T-helper 2 cell (primary cell): ENCODE measurements around the gene MAB21L4.

Source experiments
- DNase-seq, 5 experiments: peaks; one replicate each; pipeline versions ENCODE4 v3.0.0 to v3.0.0-alpha.2; 2012 to 2022

MAB21L4 gene

DNA sequence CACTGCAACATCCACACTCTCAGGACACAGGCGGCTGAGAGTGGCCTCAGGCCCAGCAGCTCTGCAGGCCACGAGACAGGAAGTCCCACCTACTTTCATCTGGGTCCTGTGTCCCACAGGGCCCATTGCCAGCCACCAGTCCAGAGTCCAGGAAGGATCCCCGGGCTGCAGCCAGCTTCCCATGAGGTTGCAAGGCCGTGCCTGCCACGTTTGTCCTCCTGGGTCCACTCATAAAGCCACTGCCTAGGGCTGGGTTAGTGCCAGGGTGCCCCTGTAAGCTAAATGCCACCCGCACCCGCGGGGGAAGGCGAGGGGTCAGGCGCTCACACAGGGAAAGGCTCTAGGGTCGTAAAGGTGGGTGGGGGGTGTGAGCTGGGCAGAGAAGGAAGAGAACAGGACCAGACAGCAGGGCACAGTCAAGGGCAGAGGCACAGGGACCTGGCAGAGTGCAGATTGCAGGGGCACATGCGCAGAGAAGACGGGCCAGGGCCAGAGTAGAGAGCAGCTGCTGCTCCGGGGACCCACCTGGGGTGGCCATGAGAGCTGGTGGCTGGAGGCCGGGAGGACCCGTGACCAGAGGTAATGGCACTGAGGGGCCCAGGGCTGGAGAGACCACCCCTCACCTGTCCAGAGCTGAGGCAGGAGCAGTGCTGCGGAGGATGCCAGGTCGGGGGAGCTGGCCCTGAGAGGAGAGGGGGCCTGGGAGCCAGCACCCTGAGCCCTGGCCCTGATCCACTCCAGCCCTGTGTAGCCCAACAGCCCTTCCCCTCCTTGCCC lies 19.3 kb downstream of the MAB21L4 start:
- no peak for DNase-seq

DNA sequence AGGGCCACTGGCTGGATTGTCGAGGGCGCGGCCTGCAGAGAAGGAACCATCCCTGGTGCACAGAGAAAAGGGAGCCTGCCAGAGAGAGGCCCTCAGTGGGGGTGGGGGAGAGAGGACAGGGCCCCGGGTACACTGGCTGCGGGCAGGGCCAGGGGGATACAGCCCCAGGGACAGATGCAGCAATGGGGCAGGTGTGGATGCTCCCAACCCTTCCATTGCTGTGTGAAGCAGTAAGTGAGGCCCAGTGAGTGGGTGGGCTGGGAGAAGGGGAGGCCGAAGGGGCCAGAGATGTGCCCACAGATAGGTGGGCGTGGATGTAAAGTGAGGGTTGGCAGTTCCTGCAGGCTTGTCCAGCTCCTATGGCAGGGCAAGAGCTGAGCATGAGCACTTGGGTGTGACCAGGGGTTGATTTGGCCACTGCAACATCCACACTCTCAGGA lies 19.9 kb downstream of the MAB21L4 start:
- DNase-seq = no peak

DNA sequence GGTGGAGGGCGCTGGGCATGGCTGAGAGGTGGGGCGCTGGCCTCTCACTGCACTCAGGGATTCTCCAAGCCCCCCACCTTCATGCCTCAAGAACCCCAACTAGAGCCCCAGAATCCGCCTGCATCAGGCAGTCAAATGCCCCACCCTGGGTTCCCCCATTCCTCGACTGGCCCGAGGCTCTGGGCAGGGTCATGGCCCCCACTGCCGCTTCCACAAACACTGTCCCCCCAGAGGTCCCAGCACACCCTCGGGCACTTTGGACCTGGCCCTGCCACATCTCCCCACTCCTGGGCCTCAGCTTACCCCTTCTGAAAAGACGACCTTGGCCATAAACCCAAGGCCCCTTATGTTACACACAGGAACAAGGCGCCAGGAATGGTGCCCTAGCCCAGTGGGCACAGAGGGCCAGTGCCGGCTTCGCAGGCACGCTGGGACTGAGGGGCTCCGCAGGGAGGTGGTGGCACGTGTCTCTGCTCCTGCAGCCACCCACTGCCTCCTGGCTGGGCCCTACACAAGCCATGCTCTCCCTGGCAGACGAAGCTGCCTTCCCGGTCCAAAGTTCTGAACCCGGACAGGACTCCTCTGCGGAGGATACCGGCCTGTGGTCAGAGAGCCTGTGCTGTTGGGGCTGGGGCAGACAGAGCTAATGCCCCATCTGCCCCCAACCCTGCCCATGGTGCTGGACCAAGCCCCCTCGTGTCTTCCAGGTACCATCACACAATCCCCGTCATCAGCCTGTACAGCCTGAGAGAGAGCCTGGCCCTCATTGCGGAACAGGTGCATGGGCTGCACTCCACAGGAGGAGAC lies 20.5 kb downstream of the MAB21L4 start:
- DNase-seq = no peak

DNA sequence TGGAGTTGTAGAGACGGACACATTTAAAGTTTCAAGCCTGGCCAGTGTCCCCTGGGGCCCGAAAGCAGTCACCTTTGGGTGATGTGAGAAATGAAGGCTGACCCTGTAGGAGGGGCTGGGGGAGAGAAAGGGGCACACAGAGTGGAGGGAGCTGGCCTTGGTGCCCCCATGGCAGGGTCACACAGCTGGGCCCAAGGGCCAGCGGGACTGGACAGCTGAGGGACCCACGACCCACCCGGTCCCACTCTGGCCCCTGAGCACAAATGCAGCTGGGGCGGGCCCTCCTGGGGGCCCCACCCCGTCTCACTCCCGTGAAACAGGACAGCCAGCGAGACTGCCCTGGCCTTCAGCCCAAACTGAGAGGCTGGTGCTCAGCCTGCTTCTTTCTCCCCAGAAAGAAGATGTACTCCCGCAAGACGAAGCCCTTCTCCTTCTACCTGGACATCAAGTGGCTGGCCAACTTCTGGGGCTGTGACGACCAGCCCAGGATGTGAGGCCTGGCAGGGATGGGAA lies 21.2 kb downstream of the MAB21L4 start:
- DNase-seq = no peak

DNA sequence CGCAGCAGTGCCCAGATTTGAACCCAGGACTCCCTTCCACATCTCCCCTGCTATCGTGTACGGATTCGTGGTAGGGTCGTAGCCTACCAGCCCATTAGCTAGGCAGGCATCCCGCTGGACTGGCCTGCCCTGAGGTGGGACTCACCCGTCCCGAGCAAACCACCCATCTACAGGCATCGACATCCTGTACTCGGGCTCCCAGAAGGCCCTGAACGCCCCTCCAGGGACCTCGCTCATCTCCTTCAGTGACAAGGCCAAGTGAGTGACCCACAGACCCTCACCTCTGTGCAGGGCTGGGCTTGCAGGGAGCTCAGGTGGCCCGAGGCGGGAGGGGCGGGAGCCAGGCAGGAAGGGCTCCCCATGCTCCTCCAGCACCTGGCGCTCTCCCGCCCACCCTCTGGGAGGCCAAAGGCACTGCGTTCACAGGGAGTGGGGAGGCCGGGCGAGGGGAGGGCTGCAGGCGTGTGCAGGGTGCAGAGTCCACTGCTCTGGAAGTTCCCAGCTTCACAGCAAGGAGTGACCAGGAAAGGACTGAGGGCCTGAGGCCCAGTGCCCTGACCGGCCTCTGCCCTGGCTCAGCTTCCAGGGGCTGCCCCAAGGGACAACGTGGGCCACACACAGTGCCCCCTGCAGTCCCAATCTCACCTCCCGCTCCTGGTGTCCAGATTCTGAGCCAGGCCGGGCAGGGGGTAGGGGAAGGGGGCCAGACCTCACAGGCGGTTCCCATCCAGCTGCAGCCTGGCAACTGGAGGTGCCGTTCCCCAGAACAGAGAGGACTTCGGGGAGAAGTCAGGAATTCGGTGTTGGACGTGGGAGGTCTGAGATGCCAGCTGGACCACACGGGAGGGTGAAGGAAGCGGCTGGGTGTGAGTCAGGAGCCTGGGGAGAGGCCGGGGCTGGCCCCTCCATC lies 21.9 kb downstream of the MAB21L4 start:
- no peak for DNase-seq

DNA sequence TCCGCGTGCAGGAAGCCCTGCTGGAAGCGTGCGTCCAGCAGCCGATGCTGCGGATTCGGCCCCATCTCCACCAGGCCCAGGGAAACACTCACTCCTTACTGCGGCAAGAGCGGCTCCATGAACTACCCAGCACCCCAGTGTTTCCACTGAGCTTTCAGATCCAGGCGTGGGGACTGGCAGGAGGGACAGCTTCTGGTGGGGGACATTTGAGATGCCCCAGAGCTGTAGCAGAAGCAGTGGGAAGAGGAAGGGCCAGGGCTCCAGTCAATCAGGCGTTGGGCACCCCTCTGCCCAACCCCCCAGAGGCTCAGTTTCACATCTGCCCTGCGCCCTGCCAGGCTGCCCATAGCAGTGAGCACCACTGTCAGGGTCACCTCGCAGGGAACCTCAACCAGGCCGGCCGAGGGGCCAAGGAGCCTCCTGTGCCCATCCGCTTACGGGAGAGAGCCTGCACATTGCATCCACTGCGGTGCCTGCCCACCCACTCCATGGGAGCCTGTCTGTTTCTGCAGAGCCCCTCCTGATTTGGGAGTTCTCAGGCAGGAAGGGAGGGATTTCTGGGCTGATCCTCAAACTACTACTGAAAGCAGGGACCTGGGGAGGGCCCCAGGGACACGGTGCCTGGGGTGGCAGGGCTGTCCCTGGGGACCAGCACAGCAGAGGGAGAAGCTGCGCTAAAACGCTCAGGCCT lies 22.7 kb downstream of the MAB21L4 start:
- DNase-seq = no peak

DNA sequence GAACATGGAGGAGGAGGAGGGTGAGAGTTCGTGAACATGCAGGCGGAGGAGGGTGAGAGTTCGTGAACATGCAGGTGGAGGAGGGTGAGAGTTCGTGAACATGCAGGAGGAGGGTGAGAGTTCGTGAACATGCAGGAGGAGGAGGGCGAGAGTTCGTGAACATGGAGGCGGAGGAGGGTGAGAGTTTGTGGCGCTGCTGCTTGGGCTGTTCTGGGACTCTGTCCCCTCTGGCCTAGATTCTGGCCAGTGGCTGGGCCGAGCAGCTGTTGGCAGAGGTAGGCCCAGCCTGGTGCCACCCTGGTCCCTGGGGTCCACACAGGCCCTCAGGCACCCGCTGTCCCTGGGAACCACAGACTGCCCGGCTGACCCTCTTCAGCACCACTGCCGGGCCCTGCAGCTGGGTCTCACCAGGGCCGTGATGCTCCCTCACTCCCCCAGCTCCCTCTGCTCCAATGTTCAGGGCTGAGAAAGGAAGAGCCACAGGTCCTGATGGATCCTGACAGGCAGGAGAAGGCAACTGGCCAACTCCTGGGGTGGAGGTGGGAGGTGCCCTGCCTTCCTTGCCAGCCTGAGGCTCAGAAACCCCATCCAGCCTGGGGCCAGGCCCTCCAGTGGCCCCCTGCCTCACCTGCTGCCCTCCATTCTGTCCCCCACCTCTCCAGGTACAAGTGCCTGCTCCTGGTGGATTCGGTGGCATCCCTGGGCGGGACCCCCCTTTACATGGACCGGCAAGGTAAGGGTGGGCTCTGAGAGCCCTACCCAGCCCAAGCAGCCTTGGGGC lies 23.4 kb downstream of the MAB21L4 start:
- DNase-seq = no peak

DNA sequence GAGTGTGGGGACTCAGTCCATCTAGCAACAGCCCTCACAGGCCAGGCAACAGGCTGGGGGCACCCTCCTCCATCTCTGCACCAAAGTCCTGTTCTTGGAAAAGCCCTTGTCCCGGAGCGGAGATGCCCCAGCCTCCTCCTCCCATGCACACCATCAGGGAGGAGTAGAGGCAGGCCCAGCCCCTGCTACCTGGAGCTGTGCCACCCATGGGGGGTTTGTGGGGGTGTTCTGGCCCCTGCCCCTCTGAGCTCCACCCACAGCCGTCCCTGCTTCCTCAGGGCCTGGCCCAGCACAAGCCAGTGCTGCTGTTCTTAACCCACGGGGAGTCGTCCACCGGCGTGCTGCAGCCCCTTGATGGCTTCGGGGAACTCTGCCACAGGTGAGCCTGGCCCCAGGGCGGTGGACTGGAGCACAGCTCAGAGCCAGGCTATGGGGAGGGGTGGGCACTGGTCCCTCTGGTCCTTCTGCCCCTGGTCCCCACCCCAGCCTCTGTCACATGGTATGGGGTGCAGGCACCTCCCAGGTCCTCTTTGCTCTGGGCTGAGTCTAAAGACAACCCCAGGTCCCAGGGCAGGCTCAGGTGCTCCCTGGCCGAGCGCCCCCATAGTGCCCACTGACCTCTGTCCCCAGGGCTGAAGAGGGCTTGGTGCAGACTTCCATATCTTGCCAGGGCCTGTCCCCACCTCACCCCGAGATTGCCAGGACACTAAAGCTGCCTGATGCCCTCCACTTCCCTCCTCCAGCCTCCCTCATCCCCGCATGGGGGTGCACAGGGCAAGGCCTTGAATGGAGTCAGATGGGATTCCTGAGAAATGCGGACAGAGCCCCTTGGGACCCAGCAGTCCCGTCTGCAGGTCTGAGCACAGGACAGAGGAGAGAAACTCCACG lies 24.6 kb downstream of the MAB21L4 start:
- DNase-seq = no peak

DNA sequence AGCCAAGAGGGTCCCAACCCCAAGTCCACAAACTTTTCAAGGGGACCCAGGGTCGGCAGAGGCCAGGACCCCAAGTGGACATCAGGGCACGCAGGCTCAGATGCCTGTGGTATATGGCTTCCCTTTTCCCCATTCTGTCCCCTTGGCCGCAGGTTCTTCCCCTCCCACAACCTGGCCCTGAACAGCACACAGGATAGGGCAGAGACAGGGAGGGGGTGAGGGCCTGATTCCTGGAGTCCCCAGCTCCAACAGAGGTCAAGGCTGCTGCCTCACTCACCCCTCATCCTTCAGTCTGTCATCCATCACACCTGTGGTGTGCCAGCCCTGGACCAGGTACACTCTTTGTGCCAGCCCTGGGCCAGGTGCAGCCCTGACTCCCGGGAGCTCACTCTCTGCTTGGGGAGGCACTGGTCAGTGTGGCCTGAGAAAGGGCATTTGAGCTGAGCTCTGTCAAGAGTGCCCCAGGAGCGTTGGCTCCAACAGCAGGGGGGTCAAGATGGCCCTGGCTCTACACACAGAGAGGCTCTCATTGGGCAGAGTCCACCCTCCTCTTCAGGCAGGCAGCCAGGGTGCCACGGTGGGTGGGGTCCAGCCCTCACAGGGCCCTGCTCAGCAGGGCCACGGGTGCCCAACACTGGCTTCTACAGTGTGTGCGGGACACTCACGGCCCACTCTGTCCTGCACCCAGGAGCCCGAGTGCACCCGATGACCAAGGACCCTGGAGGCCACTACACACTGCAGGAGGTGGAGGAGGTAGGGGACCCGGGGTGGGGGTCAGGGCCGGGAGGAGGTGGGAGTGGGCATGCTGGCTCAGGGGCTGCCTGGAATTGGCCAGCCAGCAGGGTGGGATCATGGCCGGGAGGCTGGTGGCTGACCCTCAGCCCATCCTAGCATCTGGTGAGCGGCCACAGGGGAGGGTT lies 25.7 kb downstream of the MAB21L4 start:
- DNase-seq = no peak

DNA sequence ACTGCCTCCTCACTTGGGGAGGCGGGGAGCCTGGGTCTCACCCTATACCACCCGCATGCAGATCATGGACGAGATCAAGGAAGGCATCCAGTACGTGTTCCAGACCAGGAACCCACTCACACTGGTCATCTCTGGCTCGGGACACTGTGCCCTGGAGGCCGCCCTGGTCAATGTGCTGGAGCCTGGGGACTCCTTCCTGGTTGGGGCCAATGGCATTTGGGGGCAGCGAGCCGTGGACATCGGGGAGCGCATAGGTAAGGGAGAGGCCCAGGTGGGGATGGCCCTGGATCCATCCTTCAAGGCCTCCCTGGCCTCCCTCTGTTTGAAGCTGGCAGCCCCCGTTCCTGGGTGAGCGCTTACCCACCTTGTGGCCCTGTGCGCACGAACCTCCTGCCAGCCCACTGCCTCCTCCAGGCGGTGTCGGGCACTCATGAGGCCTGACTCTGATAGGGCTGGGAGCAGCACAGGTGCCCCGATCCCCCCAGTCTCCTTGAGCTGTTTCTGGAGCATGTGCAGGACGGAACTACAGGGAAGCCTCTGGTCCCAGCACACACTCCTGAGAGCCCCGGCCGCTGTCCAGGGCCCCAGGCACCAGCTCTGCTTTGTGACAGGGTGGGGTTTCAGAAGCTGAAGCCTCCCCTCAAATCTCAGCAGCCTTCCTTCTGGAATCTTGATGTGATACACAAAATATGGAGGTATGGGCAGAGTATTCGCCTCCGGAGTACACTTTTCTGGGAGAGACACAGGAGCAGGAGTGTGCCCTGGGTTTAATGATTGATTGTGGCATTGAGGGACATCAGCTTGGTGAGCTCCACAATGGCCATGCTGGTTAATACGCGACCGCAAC lies 26.6 kb downstream of the MAB21L4 start:
- DNase-seq = no peak

DNA sequence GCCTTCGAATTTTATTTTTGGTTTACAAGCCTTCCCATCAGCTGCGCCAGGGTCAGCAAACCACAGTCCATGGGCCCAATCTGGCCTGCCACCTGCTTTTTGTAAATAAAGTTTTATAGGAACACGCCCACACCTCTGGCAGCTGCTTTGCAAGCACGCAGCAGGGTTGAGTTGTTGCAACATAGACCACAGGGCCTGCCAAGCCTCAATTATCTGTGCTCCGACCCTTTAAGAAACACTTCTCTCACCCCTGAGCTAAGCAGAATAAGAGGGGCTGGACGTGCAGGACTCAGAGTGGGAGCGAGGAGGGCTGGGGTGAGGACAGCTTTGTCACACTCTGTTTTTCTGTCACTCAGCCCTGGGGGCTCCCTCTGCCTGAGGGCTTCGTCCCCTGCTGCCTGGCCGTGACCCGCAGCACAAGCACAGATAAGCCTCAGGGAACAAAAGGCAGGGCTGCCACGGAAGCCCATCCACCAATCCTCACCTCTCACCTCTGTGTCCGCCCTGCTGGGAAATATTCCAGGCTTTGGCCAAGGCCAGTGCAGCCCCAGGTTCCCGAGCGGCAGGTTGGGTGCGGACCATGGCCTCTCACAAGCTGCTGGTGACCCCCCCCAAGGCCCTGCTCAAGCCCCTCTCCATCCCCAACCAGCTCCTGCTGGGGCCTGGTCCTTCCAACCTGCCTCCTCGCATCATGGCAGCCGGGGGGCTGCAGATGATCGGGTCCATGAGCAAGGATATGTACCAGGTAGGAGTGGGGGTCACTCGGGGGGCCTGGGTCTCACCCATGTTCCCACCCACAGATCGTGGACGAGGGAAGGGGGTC lies 27.5 kb downstream of the MAB21L4 start, which contains the start of gene AGXT:
AGXT (plus strand) TSS at position 539 of the 823 bp plus-strand sequence; CDS start at position 581, 42 bp downstream.
- no peak for DNase-seq

DNA sequence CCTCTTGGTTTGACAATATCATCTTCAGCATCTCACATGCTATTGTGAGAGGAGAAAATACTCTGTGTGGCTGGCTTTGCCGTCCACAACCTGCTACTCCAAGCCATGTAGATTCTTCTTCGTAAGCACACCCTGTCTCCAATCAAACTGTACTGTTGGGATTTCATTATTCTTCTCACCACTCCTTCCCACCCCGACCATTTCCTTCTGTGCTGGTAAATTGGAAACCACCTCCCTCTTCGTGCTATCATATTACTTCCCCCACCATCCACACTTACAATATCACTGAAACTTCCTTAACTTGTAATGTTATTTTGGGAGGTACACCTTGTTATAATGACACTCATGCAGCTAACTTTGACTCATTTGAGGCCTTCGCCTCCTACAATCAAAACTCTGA lies 30.6 kb downstream of the MAB21L4 start:
- DNase-seq = no peak

DNA sequence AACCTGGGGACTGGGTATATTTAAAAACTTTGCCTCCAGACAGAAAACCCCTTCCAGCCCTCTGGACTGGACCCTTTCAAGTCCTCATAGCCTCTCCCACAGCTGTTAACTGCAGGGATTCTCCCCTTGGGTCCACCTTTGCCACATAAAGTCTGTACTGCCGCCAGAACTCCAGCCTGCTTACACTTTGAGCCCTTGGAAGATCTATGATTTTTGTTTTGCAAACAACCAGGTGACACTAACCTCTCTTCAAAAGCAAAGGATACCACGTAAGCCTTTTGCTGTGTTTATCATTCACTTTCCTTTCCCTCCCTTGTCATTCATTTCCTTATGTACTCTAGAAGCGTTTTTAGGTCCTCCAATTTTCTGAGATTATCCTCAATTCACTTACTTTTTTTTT lies 31.5 kb downstream of the MAB21L4 start:
- no peak for DNase-seq

DNA sequence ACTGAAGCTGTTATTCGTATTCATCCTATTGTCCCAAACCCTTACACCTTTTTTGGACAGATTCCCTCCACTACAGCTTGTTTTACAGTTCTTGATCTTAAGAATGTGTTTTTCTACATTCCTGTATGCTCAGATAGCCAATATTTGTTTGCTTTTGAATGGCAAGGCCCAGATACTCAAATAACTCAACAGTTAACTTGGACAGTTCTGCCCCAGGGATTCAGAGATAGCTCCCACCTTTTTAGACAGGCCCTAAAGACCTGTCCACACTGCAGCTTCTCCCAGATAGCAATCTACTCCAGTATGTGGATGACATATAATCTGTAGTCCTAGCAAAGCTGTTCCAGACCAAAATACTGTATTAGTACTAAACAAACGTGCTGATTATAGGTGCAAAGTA lies 34.4 kb downstream of the MAB21L4 start:
- DNase-seq = no peak

DNA sequence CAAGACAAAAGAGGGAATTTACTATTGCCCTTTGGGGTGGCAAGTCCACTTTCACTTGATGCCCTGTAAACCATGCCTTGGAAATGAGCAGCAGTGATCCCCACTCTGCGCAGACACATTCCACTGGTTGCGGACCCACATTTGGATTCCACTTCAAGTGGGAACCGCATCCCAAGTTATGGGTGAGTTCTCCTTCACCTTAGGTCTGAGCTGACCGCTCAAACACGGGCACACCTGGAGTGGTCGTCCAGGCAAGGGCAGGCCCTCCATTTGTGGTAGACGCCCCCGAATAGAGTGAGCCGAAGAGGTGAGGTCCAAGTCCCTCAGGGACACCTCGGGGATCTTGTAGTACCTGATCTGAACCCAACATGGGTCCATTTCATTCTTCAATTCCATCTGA lies 37.1 kb downstream of the MAB21L4 start:
- DNase-seq = no peak

DNA sequence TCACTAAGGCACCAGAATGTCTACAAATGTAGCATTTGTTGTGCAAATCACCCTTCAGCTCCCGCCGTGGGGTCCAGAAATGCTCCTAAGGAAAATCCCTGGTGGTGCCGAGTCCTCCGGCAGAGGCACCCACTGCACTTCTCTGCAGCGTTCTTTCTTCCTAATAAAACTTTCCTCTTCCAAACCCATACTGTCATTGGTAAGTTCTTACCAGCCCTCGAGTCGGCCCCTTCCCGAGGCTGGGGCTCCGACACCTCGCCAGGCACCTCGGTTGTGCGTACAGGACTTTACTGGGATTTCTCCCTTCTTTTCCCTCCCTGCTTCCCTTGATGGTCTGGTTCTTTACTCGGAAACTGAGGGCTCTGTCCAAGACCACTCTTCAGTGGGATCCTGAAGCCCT lies 37.6 kb downstream of the MAB21L4 start:
- no peak for DNase-seq
